ENCODE measurements around the gene B3GALT6.

B3GALT6 gene

GRCh38 chr1:1267488-1268283 is 35.6 kb downstream of the B3GALT6 start:
- DNase-seq: no peak

- no peak for DNase-seq
These were observed 36.2 kb downstream of the B3GALT6 start for GRCh38 chr1:1268284-1268682.

GRCh38 chr1:1270813-1271212 is 38.8 kb downstream of the B3GALT6 start:
- no peak for DNase-seq

GRCh38 chr1:1272341-1273208 is 40.5 kb downstream of the B3GALT6 start:
- no peak for DNase-seq

- no peak for DNase-seq
These were observed 41.1 kb downstream of the B3GALT6 start for GRCh38 chr1:1273209-1273511.

GRCh38 chr1:1273512-1274298 is 41.7 kb downstream of the B3GALT6 start, which contains the start of gene UBE2J2:
Gene UBE2J2, minus strand, starts transcription at chr1:1273854. Its CDS starts 5,862 bp downstream, at chr1:1267992.
- DNase-seq: peak; percentile 97

- DNase-seq: no peak
These were observed 42.4 kb downstream of the B3GALT6 start for GRCh38 chr1:1274299-1274930.

GRCh38 chr1:1274931-1275431 is 42.9 kb downstream of the B3GALT6 start:
- no peak for DNase-seq

- DNase-seq: no peak
These were observed 43.8 kb downstream of the B3GALT6 start for GRCh38 chr1:1275836-1276235.

- DNase-seq: no peak
These were observed 46.6 kb downstream of the B3GALT6 start for GRCh38 chr1:1278620-1279019.

GRCh38 chr1:1279028-1279427 is 47.0 kb downstream of the B3GALT6 start:
- no peak for DNase-seq

GRCh38 chr1:1280782-1281481 is 48.9 kb downstream of the B3GALT6 start:
- DNase-seq: no peak

- no peak for DNase-seq
These were observed 49.7 kb downstream of the B3GALT6 start for GRCh38 chr1:1281533-1282321.

GRCh38 chr1:1282998-1283397 is 51.0 kb downstream of the B3GALT6 start:
- DNase-seq: no peak

GRCh38 chr1:1283821-1284220 is 51.8 kb downstream of the B3GALT6 start:
- no peak for DNase-seq
